Amniotic stem cell (primary cell): Measurements from ENCODE around the gene NMNAT2.
A peak's percentile ranks its signal among the peaks of the same experiment; 100 is the strongest.

ENCODE experiments used
- DNase-seq: peaks from one replicate; lab custom pipeline; 2025; lab: John Stamatoyannopoulos, UW

Gene NMNAT2

GRCh38 chr1:183212870-183213269 is 205.3 kb downstream of the NMNAT2 start:
- no peak for DNase-seq

DNA sequence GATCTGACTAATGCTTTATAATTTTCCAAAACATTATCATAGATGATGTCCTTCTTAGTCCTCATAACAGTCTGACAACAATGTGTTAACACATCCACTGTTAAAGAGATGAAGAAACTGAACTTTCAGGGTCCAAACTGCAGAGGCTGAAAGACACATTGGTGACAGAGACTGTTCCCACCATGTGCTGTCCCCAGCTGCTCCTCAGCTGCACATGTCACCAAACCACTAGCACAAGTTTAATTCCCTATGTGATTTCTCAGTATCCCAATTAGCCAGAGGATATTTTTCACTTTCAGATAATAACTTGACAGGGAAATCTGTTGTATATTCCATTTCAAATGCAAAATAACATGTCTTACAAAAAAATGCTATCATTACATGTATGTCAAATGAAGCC is 207.5 kb downstream of the NMNAT2 start:
- DNase-seq, result no peak

DNA sequence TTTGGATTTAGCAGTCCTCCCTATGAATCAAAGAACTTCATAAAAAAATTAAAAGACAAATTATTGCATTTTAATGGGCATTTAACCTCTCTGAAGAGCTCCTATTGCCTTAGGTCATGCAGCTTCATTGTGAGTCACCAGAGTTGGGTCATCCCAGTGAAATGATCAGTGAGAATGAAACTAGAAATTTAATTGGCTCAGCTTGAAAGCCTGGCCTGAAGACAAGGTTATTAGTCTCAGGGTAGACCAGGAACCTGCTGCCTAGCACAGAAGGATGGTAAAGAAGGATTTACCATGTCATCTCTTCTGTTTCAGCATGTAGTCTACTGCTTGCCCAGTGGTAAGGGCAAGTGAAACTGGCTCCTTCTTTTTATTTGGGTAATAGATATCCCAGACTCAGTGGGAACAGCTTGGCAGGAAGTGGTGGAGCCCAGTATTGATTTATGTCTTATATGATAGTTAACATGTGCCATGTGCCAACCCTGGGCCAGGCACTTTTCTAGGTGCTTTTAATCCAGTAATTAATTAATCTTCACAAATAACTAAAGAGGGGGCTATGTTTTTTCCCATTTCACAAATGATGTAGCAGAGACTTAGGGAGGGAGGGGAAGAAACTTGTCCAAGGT is 208.5 kb downstream of the NMNAT2 start:
- peak; percentile 34 for DNase-seq

- no peak for DNase-seq
These were observed 211.6 kb downstream of the NMNAT2 start for GRCh38 chr1:183206538-183207122.

DNA sequence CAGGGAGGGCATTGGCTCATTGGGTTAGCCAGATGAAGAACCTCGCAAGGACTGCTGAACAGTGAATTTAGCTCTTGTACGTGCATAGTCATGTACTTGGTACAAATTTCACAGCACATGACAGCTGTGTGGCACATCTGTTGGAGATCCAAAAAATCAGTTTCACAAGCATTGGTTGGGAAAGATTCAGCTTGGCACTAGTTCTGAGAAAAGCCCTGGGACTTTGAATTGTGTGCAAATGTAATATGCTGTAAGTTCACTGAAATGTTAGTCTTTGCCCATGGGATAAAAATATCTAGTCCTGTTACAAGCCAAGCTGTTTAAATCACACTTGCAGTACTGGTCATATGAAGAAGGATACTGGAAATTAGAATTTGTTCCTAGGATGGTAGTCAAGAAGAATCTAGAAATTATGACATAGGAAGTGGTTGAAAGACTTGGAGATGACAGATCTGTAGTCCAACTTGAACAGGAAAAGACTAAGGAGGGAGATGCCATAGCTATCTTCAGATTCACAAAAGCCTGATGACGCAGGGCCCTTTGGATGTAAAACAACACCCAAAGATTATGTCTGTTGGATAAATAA is 212.9 kb downstream of the NMNAT2 start:
- DNase-seq, result no peak

DNA sequence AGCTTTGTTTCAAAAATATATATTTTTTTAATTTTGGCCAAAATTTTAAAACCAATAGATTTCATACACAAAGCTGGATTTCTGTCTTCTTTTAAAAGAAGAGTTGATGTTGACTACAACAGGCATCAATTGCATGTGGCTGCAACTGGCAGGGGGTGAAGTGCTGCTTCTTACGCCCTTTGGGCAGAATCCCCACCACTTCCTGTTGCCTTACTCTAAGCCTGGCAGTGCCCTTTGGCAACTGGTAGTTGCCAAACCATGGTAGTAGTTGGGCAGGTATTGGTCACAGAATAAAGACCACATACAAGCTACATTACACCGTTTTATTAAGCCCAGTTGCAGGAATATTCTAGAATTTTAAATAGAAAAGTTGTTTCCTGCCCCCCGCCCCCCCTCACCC is 215.1 kb downstream of the NMNAT2 start:
- DNase-seq, result no peak

DNA sequence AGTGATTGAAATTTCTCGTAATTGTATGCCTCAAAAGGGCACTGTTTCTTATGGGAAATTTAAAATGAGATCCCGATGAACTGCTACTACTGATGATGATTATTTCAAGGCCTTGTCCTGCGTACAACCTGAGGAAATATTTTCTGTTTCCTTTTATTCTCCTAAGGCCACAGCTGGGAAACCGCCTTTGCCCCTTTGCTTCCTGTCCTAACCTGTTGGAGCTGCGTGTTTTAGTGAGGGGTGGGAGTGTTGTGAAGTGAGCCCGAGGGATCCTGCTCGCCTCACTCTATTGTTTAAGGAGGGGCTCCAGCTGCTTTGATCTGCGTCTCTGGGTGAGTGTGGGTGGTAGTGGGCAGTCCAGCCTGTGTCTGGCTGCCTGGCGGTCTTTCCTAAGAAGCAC is 217.7 kb downstream of the NMNAT2 start:
- no peak for DNase-seq

DNA sequence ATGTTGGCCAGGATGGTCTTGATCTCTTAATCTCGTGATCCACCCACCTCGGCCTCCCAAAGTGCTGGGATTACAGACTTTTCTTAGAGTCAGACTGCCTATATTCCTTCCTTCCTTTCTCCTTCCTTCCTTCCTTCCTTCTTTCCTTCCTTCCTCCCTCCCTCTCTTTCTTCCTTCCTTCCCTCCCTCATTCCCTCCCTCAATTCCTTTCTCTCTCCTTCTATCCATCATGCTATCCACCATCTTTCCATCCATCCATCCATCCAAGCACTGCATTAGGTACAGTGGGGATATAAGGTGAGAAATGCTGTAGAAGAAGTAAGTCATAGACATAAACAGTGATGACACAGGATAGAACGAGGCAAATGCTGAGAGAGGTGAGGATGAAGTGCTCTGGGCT is 218.9 kb downstream of the NMNAT2 start:
- no peak for DNase-seq

GRCh38 chr1:183198463-183198862 is 219.7 kb downstream of the NMNAT2 start:
- DNase-seq, result peak; percentile 24
